Measurements from ENCODE around the gene CDK14.

- no peak for TF ChIP-seq GTF2F1 (IDR thresholded peaks at IDR 0.05; ENCODE audit: borderline replicate concordance, low read depth, low read length)
- TF ChIP-seq RFX5 (IDR thresholded peaks at IDR 0.05; ENCODE audit: borderline replicate concordance, low read depth, low read length), result no peak
- TF ChIP-seq EZH2 (IDR thresholded peaks at IDR 0.05; ENCODE audit: low read depth, low read length, severe bottlenecking), result no peak
- no peak for TF ChIP-seq RAD21 (IDR thresholded peaks at IDR 0.05 in 1 of 2, conservative IDR thresholded peaks at IDR 0.05 in 1 of 2; ENCODE audit: low read depth in 2 of 2, low read length in 2 of 2)
- TF ChIP-seq FOSL1 (IDR thresholded peaks at IDR 0.05; ENCODE audit: insufficient read depth, low read depth, low read length), result no peak
- no peak for TF ChIP-seq CTCF (IDR thresholded peaks at IDR 0.05; ENCODE audit: control extremely low read depth in 1 of 3, insufficient read depth in 1 of 3, low read depth in 1 of 3, low read length in 3 of 3)
- TF ChIP-seq MAFK (IDR thresholded peaks at IDR 0.05; ENCODE audit: low read depth, low read length), result no peak
- no peak for TF ChIP-seq JUND (IDR thresholded peaks at IDR 0.05; ENCODE audit: low read length)
- no peak for TF ChIP-seq CBX5 (IDR thresholded peaks at IDR 0.05; ENCODE audit: low read depth, low read length)
- no peak for TF ChIP-seq SUZ12 (IDR thresholded peaks at IDR 0.05; ENCODE audit: low read length)
Observed at GRCh38 chr7:90850471-90850870, 254.3 kb downstream of the CDK14 start.
